CD4-positive, alpha-beta T cell treated with Interferon alpha-2 for 1 hour (primary cell): Measurements from ENCODE around the gene COA7.
"Not testable (repeated sequence)": the region's sequence is repeated elsewhere in the genome, so short reads cannot be mapped to it uniquely, and the experiment has no call there.

Experiments
- DNase-seq, 2 donors: peaks; one replicate each; pipeline ENCODE4 v3.0.0-alpha.2; 2020 to 2022

The COA7 gene

GRCh38 chr1:52697795-52698674, at the start of gene COA7:
TSS of gene COA7 (minus strand) at chr1:52698347. CDS start at chr1:52698326, 21 bp downstream.
- peak; percentile 56 to 73 for DNase-seq

- no peak for DNase-seq
Measured at GRCh38 chr1:52747450-52747849, 49.3 kb upstream of the COA7 start.

- no peak for DNase-seq
Measured at GRCh38 chr1:52746189-52746588, 48.0 kb upstream of the COA7 start.

- peak in 1 of 2 donors; percentile 6 for DNase-seq
Measured at GRCh38 chr1:52741259-52741658, 43.1 kb upstream of the COA7 start.

GRCh38 chr1:52739699-52740467, 41.7 kb upstream of the COA7 start:
- DNase-seq = no peak

DNA sequence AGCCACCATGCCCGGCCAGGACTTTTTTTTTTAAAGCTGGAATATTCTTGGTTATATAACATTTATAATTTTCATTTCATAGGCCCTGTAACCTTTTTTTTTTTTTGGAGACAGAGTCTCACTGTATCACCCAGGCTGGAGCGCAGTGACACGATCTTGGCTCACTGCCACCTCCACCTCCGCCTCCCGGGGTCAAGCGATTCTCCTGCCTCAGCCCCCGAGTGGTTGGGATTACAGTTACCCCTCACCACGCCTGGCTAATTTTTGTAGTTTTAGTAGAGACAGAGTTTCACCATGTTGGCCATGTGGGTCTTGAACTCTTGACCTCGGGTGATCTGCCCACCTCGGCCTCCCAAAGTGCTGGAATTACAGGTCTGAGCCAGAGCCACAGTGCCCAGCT, 40.7 kb upstream of the COA7 start:
- DNase-seq = no peak

GRCh38 chr1:52738148-52738547, 40.0 kb upstream of the COA7 start:
- no peak for DNase-seq

- DNase-seq = not testable (repeated sequence)
Measured at GRCh38 chr1:52735371-52735770, 37.2 kb upstream of the COA7 start.

DNA sequence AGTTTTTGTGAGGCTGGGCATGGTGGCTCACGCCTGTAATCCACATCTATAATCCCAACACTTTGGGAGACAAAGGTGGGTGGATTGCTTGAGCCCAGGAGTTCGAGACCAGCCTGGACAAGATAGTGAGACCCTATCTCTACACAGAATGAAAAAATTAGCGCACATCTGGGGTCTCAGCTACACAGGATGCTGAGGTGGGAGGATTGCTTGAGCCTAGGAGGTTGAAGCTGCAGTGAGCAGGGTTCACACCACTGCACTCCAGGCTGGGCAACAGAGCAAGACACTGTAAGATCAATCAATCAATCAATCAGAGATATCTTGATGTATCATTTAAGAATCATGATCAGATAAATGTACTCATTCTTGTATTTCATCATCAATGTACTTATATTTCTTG, 35.2 kb upstream of the COA7 start:
- no peak for DNase-seq

DNA sequence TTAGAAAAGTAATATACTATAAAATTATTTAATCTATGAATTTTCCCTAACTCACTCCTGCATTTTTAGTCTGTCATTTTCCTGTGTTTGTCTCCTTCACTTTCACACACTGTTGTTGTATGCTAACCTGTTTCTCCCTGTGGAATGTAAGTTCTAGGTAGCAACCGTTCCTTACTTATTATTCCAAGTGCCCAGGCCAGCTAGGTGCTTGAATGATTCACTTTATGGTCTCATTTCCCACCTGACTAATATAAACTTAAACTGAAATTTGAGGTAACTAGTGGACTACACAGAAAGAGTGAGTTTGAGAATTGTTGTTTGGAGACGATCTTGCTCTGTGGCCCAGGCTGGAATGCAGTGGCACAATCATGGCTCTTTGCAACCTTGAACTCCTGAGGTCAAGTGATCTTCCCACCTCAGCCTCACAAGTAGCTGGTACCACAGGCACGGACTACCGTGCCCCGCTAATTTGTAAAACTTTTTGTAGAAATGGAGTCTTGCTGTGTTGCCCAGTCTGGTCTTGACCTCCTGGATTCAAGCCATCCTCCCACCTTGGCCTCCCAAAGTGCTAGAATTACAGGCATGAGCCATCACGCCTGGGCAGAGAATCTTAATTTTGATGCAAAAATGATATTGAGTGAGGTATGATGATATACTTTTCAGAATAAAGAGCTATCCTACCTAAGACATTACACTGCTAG, 30.0 kb upstream of the COA7 start:
- no peak for DNase-seq

GRCh38 chr1:52727114-52727586, 29.0 kb upstream of the COA7 start:
- no peak for DNase-seq

DNA sequence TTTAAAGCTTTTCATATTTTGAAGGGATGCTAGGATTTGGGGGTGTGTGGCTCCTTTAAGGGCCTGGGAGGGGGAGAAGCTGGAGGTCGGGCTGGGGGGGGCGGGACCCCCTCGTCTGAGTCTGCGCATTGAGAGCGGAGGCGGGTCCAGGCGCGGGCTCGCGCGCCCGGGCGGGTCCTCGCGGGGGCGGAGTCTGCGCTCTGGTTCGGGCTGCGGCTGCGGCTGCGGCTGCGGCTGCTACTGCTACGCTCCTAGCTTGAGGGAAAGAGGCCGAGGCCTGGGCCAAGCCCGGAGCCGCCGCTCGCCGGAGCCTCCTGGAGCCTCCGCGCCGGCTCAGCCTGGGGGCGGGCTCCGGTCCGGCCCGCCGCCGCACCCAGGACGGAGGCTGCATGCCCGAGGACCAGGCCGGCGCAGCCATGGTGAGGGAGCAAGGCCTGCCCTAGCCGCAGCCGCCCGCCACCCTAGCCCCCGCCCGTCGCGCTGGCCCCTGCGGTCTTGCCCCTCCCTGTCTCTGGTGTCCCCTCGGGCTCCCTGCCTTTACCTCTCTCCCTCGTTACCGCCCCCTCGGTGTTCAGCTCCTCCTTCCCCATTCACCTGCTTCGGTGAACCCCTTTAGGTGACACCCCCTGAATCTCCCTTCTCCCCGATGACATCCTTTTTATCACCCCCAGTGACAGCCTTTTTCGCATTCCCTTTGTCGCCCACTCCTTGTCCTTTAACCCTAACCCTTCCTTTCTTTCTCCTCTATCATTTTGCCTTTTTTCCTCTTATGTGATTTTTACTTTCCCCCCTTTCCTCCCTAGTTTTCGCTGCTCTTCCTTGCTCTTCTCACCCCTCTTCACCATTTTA, 28.3 kb upstream of the COA7 start, which contains the start of gene ZYG11B:
ZYG11B (plus strand) TSS at position 189 of the 849 bp plus-strand sequence; CDS start at position 390, 201 bp downstream.
- peak; percentile 92 to 94 for DNase-seq

- DNase-seq = no peak
Measured at GRCh38 chr1:52725903-52726264, 27.7 kb upstream of the COA7 start.

DNA sequence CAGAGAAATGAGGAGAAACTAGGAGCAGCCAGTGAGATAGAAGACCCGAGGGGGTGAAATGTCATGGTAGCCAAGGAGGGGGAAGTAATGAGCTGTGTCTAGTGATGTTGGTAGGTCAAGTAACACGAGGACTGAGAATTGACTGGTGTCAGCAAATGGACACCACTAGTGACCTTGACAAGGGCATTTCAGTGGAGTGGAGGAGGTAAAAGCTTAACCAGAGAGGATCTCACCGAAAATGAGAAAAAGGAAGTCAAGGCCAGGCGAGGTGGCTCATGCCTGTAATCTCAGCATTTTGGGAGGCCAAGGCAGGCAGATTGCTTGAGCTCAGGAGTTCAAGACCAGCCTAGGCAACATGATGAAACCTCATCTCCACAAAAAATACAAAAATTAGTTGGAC, 25.1 kb upstream of the COA7 start:
- no peak for DNase-seq

- DNase-seq = not testable (repeated sequence)
Measured at GRCh38 chr1:52715296-52715695, 17.1 kb upstream of the COA7 start.

- DNase-seq = no peak
Measured at GRCh38 chr1:52713590-52713989, 15.4 kb upstream of the COA7 start.

DNA sequence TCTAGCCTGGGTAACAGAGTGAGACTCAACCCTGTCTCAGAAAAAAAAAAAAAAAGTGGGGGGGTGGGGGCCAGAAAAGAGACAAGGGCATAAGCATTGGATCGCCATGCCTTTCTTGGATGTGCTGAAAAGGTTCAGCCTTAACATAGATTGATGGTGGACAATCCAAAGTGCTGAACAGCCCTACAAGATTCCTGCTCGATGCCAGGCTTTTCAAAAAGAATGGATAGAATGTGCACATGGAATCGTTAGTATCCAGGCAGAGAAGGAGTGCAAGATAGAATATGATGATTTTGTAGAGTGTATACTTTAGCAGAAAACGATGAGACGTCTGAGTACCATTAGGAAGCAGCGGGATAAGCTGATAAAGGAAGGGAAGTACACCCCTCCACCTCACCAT, 10.9 kb upstream of the COA7 start:
- DNase-seq = no peak

GRCh38 chr1:52707927-52708655, 9.9 kb upstream of the COA7 start:
- DNase-seq = no peak

DNA sequence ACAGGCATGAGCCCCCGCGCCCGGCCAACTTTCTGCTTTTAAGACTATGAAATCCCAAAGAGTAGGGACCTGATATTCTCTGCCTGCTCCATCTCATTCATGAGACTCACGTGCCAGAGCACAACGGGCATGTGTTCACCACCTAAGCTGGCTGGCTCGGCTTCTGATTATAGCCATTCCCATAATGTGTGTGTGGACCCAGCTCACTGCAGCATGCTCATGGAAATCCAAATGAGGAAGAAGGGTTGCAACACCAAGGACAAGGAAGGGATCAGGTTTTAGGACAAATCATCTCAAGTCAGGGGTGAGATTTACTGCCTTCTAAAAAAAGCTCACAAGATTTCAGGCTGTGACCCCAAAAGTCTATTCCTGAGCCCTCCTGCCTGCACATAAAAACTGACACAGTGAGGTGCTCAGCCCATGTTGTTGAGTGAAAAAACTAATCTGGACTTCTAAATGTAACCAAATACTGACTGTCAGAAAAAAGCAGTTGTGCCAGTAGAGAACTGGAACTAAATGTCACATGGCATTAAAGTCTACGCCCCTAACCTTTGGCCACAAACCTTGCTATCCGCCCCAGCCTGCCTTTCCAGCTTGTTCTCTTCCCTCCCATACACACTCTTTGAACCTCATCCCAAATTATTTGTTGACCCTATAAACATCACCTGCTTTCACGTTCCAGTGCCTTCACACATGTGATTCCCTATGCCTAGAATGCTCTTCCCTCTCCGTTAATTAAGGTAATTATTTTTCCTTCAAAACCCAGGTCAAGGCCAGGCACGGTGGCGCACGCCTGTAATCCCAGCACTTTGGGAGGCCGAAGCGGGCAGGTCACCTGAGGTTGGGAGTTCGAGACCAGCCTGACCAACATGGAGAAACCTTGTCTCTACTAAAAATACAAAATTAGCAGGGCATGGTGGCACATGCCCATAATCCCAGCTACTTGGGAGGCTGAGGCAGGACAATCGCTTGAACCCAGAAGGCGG, 9.1 kb upstream of the COA7 start:
- DNase-seq = no peak

DNA sequence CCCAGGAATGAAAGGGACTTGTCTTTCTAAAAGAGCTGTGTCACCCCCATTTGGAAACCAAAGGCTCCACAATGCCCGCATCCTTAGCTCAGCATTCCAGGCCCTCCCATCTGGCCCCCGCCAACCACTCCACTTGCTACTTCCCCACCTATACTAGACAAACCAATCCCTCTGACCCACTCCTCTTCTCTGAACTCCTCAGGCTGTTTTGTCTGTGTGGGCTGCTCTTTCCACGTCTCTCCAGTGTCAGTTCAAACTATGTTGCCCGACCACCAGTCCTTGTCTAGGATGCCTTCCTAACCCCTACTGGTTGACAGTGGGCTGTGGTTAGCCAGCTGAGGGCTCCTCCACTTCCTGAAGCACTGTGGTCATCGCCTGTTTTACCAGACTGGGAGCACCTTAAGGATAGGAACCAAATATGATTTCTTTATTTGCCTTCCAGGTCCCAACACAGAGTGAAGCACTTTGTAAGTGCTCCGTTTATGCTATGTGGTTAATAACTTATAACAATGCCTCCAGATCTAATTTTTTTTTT, 8.1 kb upstream of the COA7 start:
- DNase-seq = no peak
